TTC549 (cell line): Measurements from ENCODE around the gene MINDY4.

Experiments
- FAIRE-seq: peaks from 2 replicates; lab custom pipeline; 2012; peaks lifted over from hg19 to GRCh38; lab: Jason Lieb, UNC

Gene MINDY4

DNA sequence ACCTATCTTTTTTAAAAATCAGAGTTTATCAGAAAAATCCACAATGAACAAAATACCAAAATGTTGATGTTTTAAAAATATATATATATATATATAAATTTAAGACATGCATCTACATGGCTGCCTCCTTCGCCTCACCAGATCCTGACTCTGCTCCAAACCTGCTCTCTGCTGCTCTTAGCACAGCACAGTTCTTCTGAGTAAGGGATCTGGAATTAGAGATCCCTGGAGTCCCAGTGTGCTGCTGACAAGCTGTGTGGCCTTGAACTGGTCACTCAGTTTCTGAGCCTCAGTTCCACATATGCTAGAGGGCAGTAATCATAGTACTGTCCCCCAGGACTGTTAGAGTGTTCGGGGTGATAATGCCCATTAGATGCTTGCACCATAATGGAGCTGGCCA, 87.4 kb downstream of the MINDY4 start:
- FAIRE-seq, result no peak

DNA sequence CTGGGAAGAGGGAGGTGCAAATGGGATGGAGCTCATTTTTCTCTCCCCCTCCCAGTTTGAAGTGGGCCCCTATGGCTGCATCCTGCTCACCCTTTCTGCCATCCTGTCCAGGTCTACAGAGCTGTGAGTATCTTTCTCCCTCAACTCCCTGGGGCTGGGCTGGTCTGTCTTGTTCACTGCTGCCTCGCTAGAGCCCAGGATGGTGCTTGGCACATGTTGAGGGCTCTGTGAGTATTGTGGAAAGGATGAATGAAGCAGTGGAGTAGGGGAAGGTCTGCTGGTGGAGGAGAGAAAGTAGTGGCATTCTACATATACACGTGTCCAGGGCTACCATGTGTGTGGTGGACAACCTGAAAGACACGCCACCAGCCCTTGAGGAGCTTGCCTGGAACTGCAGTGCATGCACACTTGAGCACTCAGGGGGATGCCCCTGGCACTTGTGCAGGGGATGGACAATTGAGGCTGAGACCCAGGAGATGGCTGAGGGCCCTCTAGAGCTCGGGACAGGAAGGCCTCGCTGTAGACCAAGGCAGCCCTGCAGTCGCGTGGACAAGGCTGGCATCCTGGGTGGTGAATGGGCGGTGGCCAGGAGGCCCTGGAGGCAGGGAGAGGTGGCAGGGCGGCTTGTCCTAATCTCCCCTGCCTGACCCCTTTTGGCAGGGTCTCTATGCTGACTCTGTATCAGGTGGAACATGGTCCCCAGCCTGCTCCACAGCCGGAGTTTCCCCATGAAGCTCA, 88.2 kb downstream of the MINDY4 start:
- FAIRE-seq, result no peak

DNA sequence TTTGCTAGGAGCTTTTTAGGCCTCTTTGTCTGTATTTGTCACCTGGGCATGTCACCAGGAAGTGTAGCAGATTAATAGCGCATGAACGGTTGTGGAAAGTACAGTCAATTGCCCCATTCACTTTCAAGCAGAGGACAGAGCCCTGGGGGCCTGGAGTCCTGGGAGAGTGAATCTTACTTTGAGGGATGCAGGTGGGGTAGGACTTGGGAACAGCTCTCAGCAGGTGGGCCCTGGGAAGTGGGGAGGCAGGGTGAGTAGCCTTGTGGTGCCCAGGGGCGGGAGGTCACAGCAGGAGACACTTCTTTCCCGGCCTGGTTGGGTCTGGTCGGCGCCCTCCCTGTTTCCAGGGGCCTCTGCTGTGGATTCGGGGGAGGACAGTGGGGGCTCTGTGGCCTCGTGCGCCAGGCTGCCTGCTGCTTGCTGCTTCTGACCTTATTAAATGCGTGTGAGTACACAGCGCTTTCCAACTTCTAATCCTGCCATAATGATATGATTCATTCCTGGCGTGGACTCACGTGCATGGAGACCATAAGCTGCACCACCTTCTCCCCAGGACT, 88.8 kb downstream of the MINDY4 start:
- FAIRE-seq, result no peak

DNA sequence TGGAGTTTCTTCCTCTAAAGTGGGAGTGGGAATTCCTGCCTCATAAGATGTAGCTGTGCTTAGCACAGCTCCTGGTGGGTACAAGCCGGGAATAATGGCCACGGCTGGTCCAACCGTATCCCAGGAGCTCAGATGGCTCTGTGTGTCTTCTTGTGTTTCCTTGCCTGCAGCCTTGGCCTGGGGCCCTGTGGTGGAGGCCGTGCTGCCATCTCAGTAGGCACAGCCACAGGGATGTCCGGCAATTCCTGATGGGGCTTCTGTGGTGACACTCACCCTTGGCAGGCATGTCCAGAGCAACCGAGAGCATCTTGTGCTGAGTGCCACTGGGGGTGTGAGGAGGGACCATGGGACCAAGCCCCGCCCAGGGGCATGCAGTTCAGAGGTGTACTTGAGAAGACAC, 90.4 kb downstream of the MINDY4 start:
- FAIRE-seq, result no peak

DNA sequence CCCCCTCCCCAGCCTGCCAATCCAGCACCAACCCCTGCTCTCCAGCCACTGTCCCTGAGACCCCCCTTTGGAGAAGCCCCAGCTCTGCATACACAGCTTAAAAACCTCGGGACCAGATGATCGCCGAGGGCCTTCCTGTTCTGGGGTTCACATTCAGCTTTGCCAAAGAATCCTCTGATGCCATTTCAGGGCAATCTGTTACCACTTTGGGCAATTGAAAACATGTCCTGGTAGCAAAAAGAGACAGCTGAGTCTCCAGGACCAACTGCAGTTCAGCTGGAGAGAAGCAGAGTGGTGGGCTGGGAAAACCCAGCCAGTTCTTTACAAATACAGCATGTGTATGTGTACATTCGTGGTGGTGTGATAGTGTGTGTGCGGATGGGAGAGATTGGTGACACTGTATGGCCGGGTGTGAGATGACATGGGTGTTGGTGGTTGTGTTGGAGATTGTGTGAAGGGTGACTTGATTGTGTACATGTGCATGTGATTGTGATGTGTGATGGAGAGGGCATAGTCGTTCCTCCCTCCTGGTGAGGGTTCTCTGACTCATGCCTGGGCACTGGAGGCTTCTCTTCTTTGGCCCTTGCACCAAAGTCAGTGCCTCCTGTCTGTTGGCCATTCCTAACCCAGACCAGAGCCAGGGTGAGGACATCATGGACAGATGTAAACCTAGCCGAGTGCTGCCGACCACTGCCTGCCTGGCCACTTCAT, 91.9 kb downstream of the MINDY4 start:
- FAIRE-seq, result no peak

DNA sequence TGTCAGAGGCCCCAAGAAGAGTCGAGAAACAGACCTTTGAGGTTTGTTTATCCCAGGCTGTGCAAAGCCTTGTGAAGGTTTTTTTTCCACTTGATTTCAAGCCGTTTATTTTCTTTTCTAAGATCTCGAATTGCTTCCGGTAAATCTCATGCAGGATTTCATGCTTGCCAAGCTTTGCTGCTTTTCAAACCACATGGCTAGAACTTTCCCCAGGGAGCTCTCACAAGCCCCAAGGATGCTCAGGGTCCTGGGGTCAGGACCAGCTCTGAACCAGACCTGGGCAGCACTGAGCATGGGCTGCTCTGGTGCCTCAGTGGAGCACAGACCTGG, 92.5 kb downstream of the MINDY4 start:
- FAIRE-seq, result no peak

DNA sequence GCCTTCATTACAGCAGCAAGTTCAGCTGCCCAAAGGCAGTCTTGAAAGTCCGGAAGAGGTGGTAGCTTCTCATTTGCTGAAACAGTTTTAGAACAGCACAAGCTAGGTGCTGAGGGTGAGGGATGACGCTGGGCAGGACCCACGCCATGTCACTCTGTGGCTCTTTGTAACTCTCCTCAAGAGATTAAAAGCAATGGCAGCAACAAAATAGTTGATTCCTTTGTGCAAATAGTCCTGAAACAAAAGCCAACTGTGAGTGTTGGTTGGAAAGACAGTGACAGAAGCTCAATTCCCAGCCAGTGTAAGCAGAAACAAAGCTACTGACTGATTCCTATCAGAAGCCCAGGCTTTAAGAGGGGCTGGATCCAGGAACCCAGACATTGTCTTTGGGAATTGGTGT, 92.9 kb downstream of the MINDY4 start:
- FAIRE-seq, result no peak

DNA sequence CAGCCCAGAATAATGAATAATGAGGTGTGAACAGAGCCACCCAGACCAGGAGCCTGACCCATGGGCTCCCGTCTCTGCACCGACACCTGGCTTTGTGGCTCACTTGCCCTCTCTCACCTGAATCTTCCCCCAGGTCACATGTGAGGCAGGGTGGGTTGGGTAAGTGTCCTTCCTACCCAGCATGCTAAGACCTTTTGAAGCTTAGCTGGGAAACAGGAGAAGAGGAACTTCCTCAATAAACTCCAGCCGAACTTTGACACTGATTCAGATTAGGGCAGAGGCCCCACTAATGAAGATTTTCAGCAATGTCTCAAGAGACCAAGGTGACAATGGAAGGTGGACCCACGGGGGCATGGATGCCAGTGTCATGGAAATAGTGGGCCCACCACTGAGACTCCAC, 93.9 kb downstream of the MINDY4 start:
- no peak for FAIRE-seq

DNA sequence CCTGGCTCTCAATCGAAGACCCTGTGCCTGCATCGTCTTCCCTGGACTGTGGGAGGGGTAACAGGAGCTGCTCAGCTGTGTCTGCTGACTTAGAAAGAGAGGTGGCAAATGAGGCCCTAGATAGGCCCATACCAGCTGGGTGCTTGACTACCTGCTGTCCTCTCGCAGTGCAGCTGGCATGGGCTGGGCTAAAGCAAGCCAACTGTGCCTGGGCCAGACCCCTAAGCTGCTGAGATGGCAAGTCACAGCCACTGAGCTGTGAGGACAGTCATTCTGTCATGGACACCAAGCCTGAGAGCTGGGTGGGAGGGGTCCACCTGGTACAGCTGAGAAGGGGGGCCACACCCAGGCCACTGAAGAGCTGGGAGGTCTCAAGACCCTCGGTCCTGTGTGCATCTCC, 94.6 kb downstream of the MINDY4 start:
- no peak for FAIRE-seq

DNA sequence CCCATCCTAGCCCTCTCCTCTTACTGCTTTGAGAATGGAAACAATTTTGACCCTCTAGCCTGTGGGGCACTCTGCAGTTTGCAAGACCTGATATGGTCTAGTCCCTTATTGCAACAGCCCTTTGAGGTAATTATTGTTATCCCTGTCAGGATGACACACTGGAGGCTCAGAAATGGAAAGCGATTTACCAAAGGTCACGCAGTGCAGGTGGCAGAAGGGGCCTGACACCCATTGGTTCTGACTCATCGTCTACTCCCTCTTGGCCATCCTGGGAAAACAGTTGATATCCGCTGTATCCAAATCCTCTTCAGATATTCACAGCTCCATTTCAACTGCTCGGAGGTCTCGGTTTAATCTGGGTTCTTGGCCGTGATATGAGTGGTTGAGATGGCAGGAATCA, 95.7 kb downstream of the MINDY4 start:
- no peak for FAIRE-seq

DNA sequence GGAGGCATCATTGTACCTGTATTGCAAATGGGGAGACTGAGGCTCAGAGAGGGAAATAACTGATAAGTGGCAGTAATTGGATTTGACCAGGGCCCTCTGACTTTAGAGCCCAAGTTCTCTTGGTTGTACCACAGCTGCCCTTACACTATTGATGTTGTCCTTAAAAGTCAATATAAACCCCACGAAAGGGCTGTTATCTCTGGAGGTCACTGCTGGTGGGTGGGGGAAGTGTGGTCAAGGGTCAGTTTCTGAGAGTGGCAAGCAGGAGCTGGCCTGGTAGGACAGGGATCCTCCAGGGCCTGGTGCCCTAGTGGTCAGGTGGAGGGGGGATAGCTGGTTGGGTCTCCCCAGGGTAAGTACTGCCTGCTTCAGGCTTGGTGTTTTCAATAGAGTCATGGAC, 96.3 kb downstream of the MINDY4 start:
- no peak for FAIRE-seq

DNA sequence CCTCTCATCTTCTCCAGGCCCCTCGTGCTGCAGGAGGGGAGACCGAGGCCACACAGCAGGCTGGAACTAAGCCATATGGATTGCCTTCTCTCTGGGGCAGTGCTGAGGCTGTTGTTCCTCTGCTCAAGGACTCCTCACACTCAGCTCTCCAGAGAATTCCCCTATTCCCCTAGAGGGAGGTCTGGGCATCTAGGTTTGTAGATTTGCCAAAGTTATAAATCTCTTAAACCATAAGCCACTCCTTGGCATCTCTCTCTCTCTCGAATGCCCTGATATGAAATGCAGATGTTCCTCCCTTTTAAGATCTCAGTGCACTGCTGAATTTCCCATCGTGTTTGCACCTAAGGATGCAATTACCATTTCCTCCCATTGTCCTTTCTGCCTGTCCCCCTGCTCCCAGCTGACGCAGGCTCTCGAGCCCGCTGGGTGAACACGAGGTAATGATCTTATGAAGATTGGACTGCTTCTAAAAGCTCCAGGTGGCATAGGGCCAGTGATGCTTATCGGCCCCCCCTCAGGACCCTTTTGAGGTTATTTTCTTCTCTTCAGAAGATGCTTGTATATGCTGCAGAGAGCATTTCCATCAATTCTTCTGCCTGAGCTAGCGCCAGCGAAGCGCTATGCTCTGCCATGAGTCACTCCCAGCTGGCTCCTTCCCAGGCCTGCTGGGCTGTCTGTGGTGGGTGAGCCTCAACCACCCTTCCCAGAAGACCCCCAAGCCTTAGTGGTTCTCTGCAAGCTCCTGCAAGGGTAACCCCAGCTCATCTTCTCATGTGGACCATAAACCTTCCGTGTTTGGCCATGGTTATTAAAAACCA, 98.8 kb downstream of the MINDY4 start:
- FAIRE-seq, result no peak

DNA sequence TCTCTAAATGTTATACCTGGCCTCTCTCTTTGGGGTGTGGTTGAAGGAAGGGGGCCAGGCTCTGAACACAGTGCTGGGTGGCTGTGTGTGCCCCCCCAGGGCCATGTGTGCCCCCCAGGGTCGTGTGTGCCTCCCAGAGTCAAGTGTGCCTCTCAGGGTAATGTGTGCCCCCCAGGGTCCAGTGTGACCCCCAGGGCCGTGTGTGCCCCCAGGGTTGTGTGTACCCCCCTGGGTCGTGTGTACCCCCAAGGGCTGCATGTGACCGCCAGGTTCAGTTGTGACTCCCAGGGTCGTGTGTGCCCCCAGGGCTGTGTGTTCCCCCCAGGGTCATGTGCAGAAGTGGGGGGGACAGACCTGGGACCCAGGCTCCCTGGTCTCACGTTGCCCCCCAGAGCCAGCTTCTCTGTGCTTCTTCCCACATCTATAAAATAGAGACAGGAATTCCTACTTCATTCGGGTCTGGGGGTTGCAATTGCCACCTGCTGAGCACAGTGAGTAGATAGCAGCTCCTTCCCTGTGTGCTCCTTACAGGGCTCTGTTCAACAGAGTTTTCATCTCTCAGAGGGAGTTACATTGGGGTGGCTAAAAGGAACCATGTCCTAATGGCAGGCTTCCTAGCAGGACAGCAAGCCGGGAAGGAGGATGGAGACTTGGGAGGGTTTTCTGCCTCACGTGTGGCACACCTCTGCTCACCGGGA, 99.8 kb downstream of the MINDY4 start:
- FAIRE-seq, result no peak

DNA sequence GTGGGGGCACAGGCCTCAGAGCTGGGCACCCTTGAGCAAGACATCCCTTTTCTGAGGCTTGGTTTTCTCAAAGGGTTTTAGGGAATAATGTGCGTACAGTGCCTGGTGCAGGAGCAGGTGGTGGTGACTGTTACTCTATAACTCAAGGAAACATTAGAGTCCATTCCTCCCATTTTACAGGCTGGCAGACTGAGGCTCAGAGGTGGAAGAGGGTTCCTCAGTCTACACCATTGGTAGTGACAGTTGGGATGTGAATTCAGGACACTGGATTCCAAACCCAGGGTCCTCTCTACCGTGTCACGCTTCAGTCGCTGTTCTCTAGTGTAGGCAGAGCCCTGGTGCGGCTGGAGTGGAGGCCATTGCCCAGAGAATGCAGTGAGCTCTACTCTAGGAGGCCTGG, 100.4 kb downstream of the MINDY4 start:
- no peak for FAIRE-seq

DNA sequence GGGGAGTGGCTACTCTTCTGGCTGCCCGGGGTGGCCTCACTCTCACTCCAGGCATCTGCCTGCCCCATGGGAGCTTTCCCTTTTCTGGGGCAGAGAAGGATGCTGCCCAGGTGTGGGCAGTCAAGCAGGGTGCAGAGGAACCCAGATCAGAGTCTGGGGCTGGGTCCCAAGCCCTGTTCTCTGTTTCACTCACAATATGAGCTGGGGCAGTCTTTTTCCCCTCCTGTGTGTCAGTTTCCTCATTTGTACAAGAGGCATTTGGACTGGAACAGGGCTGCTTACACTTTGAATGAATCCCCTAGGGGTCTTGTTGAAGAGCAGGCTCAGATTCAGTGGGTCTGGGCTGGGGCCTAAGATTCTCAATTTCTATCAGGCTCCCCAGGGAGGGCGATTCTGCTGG, 102.0 kb downstream of the MINDY4 start:
- no peak for FAIRE-seq

DNA sequence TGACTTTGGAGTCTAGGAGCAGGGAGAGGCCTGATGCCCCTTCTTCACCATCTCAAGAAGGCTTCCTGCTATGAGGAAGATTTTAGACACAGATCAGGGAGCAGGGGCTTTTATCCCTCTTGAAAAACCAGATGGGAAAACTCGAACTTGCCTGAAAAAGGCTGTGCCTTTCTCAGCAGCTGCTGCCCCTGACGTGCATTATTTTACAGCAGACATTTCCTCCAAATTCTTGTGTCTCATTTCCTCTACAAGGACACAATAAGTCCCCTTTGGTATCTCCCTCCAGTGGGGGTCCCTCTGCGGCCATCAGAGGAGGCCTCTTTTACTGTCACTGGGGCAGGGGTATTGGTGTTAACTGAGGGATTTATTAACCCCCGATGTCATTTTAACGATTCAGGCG, 102.4 kb downstream of the MINDY4 start:
- FAIRE-seq, result no peak

DNA sequence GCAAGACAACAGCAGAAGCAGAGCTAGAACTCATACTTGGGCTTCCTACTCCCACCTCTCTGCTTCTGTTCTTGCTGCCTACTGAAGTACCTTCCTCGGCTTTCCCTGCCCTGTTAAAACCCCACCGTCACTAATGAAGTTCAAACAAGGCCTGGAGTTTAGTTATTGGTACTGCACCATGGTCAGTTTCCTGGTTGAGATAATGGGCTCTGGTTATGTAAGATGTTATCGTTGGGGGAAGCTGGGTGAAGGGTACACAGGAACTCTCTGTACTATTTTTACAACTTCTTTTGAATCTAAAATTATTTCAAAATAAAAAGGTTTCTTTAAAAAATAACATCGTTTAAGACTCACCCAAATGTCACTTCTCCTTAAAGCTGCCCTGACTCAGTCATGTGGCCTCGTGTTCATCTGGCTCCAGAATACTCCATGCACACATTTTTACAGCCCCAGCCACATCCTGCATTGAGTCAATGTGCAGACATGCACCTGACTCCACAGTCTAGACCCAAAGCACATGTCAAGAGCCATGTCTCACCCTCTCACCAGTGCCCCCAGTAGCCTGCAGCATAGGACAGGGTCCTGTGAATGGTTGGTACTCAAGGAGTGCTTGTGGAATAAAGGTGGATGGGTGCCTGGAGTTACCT, 103.6 kb downstream of the MINDY4 start:
- no peak for FAIRE-seq

DNA sequence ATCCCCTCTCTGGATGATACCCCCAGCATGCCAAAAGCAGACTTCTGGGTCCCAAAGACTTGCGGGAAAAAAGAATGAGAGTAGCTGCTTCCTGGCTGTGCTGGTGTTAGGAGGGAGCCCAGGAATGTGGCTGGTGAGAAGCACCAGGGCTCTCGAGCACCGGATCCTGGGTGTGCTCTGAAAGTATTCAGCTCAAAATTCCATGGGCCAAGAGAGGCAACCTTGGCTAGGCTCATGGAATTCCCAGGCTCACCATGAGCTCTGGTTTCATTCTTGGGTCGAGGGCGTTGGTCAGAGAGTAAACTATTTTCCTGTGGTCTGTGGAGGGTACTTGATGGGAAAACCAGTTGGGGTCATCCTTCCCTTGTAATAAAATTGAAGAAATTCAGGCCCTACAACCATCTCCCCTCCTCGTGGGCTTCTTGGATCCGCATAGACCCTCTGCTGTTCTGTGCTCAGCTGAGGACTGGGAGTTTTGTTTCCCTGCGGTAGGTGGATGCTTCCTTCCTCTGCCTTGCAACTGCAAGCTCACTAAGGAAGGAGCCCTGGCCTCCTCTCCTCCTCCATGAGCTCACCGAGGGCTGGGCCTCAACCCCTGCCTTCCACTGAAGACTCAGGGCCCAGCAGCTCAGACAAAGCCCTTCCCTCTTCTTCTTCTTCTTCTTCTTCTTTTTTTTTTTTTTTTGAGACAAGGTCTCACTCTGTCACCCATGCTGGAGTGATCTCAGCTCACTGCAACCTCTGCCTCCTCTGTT, 106.0 kb downstream of the MINDY4 start:
- no peak for FAIRE-seq

DNA sequence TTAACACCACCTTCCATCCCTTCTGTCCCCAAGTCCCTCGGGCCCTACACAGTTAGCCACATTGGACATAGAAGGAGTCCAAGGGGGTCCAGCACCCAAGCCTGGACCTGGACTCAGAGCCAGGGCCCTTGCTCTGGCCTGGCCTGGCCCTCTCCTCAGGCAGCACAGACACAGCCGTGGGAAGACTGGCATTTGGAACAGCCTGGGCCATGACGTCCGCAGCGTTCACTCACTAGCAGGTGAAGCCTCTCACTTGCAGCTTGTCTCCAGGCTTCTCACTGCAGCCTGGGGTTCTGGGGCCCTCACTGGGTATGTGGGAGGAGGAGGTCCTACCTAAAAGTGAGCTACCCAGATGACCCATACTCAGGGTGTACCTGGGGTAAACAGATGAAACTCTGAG, 106.8 kb downstream of the MINDY4 start:
- FAIRE-seq, result no peak

DNA sequence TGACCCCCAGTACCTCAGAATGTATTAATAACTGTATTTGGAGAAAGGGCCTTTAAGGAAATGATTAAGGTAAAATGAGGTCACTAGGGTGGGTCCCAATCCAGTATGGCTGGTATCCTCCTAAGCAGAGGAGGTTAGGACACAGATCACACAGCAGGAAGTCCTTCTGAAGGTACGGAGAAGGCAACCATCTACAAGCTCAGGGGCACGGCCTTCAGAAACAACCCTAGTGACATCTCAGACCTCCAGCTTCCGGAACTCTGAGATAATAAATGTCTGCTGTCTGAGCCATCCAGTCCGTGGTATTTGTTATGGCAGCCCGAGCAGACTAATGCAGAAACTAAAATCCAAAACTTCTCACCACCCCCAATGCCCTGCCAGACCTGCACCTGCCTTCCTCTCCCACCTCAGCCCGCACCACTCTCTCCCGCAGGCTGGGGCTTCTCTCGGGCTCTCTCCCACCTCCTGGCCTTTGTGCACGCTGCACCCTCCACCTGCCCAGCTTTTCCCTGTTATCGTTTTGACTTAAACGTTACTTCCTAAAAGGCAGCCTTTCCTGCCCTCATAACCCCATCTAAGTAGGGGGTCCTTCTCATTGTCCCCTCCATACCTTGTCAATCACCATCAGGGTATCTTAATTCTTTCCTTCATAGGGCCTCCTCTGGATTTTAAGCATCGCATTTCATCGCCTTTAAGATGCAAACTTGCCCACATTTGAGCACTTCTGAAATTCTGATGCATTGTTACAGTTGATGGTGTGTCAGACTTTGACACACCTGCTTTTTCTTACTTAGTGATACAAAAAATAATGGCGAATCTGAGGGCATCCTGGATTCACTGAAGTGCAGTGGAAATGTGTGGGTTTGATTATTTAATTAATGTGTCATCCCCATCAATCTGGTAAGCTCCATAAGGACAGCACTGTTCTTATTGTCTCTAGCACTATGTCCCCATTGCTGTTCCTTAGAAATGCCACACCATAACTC, 108.2 kb downstream of the MINDY4 start:
- no peak for FAIRE-seq
